B cell (primary cell): ENCODE results near the gene MED20. TPM values are rescaled to one million over a fixed set of nuclear protein-coding genes. Genes with fewer than 3 reads are reported as not detected.

Source experiments
- ATAC-seq: fragments of 200-7000 bp; cut with Tn5 transposase; one replicate; pipeline ENCODE4 v1.10.0; 2021; ENCODE audit warnings: low read depth, mild to moderate bottlenecking, moderate number of reproducible peaks, moderate library complexity
- CTCF ChIA-PET: fragments of 350-600 bp; sonication (Branson Sonifier 250); formaldehyde crosslinking; loops from one replicate; lab custom pipeline; 2021; ENCODE audit warnings: antibody characterized with exemption, inconsistent platforms; lab: Charles Lee
- POLR2A ChIA-PET: fragments of 350-600 bp; sonication (Branson Sonifier 250); formaldehyde crosslinking; loops from one replicate; lab custom pipeline; 2021; ENCODE audit warnings: antibody characterized with exemption; lab: Charles Lee
- DNase-seq: peaks from one replicate; pipeline ENCODE4 v3.0.0; 2013
- H2AFZ ChIP-seq: 2 replicates; pipeline ENCODE4 v1.6.1; 2012; ENCODE audit warnings: mild to moderate bottlenecking, low read depth, low read length; ENCODE audit not compliant: insufficient read depth, poor library complexity, severe bottlenecking
- H3K27ac ChIP-seq, 2 donors: 1 replicate in 1 of 2; 2 replicates in 1 of 2; pipeline ENCODE4 v1.5.1; 2012 to 2013; ENCODE audit warnings: low read length in 2 of 2, mild to moderate bottlenecking in 2 of 2, moderate library complexity in 1 of 2
- H3K27me3 ChIP-seq, 4 experiments: fragments of 200-600 bp in 1 of 4; sonication (generic) in 1 of 4; replicated peaks in 1 of 4; 1 replicate in 2 of 4; 2 replicates in 2 of 4; pipeline versions ENCODE4 v1.6.1 to v1.7.0; 2013 to 2016; ENCODE audit warnings: low read length in 3 of 4, mild to moderate bottlenecking in 2 of 4, mixed read lengths in 1 of 4, moderate library complexity in 1 of 4; ENCODE audit not compliant: insufficient read depth in 4 of 4, control insufficient read depth in 3 of 4; ENCODE audit errors: control extremely low read depth in 1 of 4
- H3K36me3 ChIP-seq, 2 experiments: replicated peaks in 1 of 2; 1 replicate in 1 of 2; 2 replicates in 1 of 2; pipeline versions ENCODE4 v1.6.1 to v1.7.1; 2013; ENCODE audit warnings: low read length in 1 of 2; ENCODE audit not compliant: insufficient read depth in 2 of 2, control insufficient read depth in 1 of 2; ENCODE audit errors: control extremely low read depth in 1 of 2, extremely low read depth in 1 of 2
- H3K4me1 ChIP-seq, 2 donors: fragments of 200-600 bp in 1 of 2; sonication (generic) in 1 of 2; 1 replicate in 1 of 2; 2 replicates in 1 of 2; pipeline versions ENCODE4 v1.5.1 to v1.6.1; 2013 to 2017; ENCODE audit warnings: low read length in 2 of 2; ENCODE audit not compliant: control insufficient read depth in 2 of 2, insufficient read depth in 2 of 2
- H3K4me2 ChIP-seq: replicated peaks from 2 replicates; pipeline ENCODE3; 2012; ENCODE audit warnings: mild to moderate bottlenecking, low read depth, low read length; ENCODE audit not compliant: poor library complexity, severe bottlenecking
- H3K4me3 ChIP-seq, 5 experiments: fragments of 200-600 bp in 1 of 5; sonication (generic) in 1 of 5; 1 replicate in 3 of 5; 2 replicates in 2 of 5; pipeline versions ENCODE4 v1.5.1 to v1.7.0; 2011 to 2016; ENCODE audit warnings: low read length in 4 of 5, mild to moderate bottlenecking in 4 of 5, low read depth in 2 of 5, control low read depth in 1 of 5, moderate library complexity in 1 of 5; ENCODE audit not compliant: insufficient read depth in 1 of 5; ENCODE audit errors: control extremely low read depth in 1 of 5, extremely low read depth in 1 of 5
- H3K79me2 ChIP-seq: fragments of 200-600 bp; sonication (generic); one replicate; pipeline ENCODE4 v1.6.0; 2016; ENCODE audit warnings: low read length; ENCODE audit not compliant: control insufficient read depth, insufficient read depth
- H3K9ac ChIP-seq: fragments of 200-600 bp; sonication (generic); 2 replicates; pipeline ENCODE4 v1.6.1; 2017; ENCODE audit warnings: mild to moderate bottlenecking, low read length, moderate library complexity
- H3K9me3 ChIP-seq, 3 donors: one replicate each; pipeline versions ENCODE4 v1.6.1 to v1.7.1; 2013; ENCODE audit warnings: low read length in 2 of 3; ENCODE audit not compliant: control insufficient read depth in 2 of 3, insufficient read depth in 1 of 3; ENCODE audit errors: control extremely low read depth in 1 of 3
- H4K20me1 ChIP-seq: 2 replicates; pipeline ENCODE4 v1.6.0; 2012; ENCODE audit warnings: mild to moderate bottlenecking, low read length; ENCODE audit not compliant: insufficient read depth, control insufficient read depth, poor library complexity, severe bottlenecking
- H3K27ac Mint-ChIP-seq: one replicate; pipeline ENCODE4 v1.8.0; 2021; ENCODE audit warnings: mixed read lengths
- H3K27me3 Mint-ChIP-seq: one replicate; pipeline ENCODE4 v1.8.0; 2021; ENCODE audit warnings: mixed read lengths
- H3K4me1 Mint-ChIP-seq: one replicate; pipeline ENCODE4 v1.8.0; 2021; ENCODE audit warnings: mixed read lengths
- H3K4me3 Mint-ChIP-seq: one replicate; pipeline ENCODE4 v1.8.0; 2021; ENCODE audit warnings: mixed read lengths
- H3K9me3 Mint-ChIP-seq: one replicate; pipeline ENCODE4 v1.8.0; 2022; ENCODE audit warnings: mixed read lengths; ENCODE audit not compliant: insufficient read depth
- EZH2 ChIP-seq: IDR thresholded peaks from 2 replicates; pipeline ENCODE4 v1.6.1; 2012; ENCODE audit warnings: borderline replicate concordance, low read depth, mild to moderate bottlenecking, moderate library complexity, low read length; ENCODE audit not compliant: insufficient read depth, poor library complexity, severe bottlenecking
- WGBS: methylation state at CpG from one replicate; pipeline ENCODE4 v1.1.5; 2013; ENCODE audit warnings: missing lambda C conversion rate; ENCODE audit not compliant: insufficient coverage; 5-methylcytosine and 5-hydroxymethylcytosine counted together
- intact Hi-C: fragments of 100-400 bp; cut with micrococcal nuclease; formaldehyde crosslinking; loops from one replicate; pipeline ENCODE4 v1.10.0; 2022
- polyA plus RNA-seq: library from polyadenylated mRNA; depleted of rRNA; stranded (reverse); fragments of >200 nt; gene quantifications from 2 replicates; pipeline ENCODE4 v1.2.3, GENCODE V29; 2012
- total RNA-seq, 2 donors: library from RNA; stranded (reverse); fragments of 120-200 nt in 1 of 2; gene quantifications; 1 replicate in 1 of 2; 2 replicates in 1 of 2; pipeline versions ENCODE4 v1.2.3 to v1.2.4, GENCODE V29; 2013 to 2022
- TF ChIP-seq, protein P1 (sequence below): fragments of 200-600 bp; IDR thresholded peaks from one replicate; pipeline ENCODE4 v1.8.0; 2022; ENCODE audit warnings: antibody characterized with exemption, mild to moderate bottlenecking

The MED20 gene
- total and polyA plus RNA-seq, 2 donors (not counting 1 experiment from before 2014, with no cell fraction given), result 4.6 to 18.2 TPM

- DNase-seq (peak; percentile 15), ATAC-seq (no peak)
- peaks cover 37% of the 10 kb centered on the region for H3K4me1 Mint-ChIP-seq
- no peaks in the 10 kb centered on the region for H3K79me2 ChIP-seq
- peak overlapping the region; percentile 13 for H3K9ac ChIP-seq
- WGBS, result no CpG with 5 or more reads among the region's 2 CpGs
- H3K4me3 Mint-ChIP-seq, result no peak overlapping the region
- no peaks in the 10 kb centered on the region for H4K20me1 ChIP-seq
- CTCF ChIA-PET, result interaction anchor here (1.2 kb wide), 1 partner anchor 173 kb away, joined by 3 read pairs; no protein-coding TSS in a partner anchor
- no peak overlapping the region for H3K27ac Mint-ChIP-seq
- H3K27me3 Mint-ChIP-seq, result no peaks in the 10 kb centered on the region
- peaks cover 13 to 20% of the 10 kb centered on the region in 2 donors for H3K4me1 ChIP-seq
- H3K27me3 ChIP-seq, result no peaks in the 10 kb centered on the region
- no peaks in the 10 kb centered on the region for H3K9me3 Mint-ChIP-seq
- peak overlapping the region in 1 of 5 experiments; percentile 5 for H3K4me3 ChIP-seq
- intact Hi-C loops, result no loop called here
- H3K36me3 ChIP-seq, result no peaks in the 10 kb centered on the region
- peak overlapping the region; percentile 14 for H2AFZ ChIP-seq
- TF ChIP-seq EZH2, result no peak
- TF ChIP-seq, protein P1, sequence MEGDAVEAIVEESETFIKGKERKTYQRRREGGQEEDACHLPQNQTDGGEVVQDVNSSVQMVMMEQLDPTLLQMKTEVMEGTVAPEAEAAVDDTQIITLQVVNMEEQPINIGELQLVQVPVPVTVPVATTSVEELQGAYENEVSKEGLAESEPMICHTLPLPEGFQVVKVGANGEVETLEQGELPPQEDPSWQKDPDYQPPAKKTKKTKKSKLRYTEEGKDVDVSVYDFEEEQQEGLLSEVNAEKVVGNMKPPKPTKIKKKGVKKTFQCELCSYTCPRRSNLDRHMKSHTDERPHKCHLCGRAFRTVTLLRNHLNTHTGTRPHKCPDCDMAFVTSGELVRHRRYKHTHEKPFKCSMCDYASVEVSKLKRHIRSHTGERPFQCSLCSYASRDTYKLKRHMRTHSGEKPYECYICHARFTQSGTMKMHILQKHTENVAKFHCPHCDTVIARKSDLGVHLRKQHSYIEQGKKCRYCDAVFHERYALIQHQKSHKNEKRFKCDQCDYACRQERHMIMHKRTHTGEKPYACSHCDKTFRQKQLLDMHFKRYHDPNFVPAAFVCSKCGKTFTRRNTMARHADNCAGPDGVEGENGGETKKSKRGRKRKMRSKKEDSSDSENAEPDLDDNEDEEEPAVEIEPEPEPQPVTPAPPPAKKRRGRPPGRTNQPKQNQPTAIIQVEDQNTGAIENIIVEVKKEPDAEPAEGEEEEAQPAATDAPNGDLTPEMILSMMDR, result no peak
- H3K4me2 ChIP-seq, result peak overlapping the region; percentile 44
- H3K27ac ChIP-seq, result no peak overlapping the region
- peaks cover 0 to 5% (median 0%) of the 10 kb centered on the region in 3 donors for H3K9me3 ChIP-seq
- POLR2A ChIA-PET, result no interaction called here
Observed at GRCh38 chr6:41871691-41872090, 49.2 kb downstream of the MED20 start.

DNA sequence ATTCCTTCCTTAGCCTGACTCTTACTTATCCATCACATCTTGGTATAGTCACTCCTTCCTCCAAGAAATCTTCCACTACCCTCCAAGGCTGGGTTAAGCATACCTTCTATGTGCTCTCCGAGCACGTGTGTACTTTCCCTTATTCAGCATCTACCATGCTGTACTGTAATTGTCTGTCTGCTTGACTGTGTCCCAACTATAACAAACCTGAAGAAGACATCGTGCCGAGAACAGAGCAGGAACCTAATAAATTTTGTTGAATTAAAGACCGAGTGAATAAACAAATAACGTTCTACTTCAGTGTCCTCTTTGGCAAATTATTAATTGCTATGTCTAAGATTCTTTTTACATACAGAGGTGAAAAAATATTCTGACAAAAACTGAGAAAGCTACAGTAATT lies 61.6 kb downstream of the MED20 start:
- Mint-ChIP-seq H3K27me3 (no peaks in the 10 kb centered on the region), H3K4me3 (no peak overlapping the region), H3K4me1 (no peaks in the 10 kb centered on the region), H3K9me3 (no peaks in the 10 kb centered on the region), H3K27ac (no peak overlapping the region)
- POLR2A ChIA-PET, result no interaction called here
- H3K4me1 ChIP-seq, result no peaks in the 10 kb centered on the region
- no peaks in the 10 kb centered on the region for H4K20me1 ChIP-seq
- DNase-seq, result no peak
- CTCF ChIA-PET, result interaction anchor here (0.6 to 1.4 kb wide), 3 partner anchors 12 to 71 kb away, joined by 3 to 4 read pairs (median 3); no protein-coding TSS in a partner anchor
- TF ChIP-seq EZH2, result no peak
- TF ChIP-seq, protein P1, result no peak
- intact Hi-C loops, result no loop called here
- no peak overlapping the region for H2AFZ ChIP-seq
- H3K9me3 ChIP-seq, result no peaks in the 10 kb centered on the region
- peaks cover 0 to 2% of the 10 kb centered on the region in 2 experiments for H3K36me3 ChIP-seq
- H3K9ac ChIP-seq, result no peak overlapping the region
- no peaks in the 10 kb centered on the region for H3K27me3 ChIP-seq
- no peak overlapping the region for H3K4me2 ChIP-seq
- H3K27ac ChIP-seq, result no peak overlapping the region
- 100% methylated on average over 1 of the region's 6 CpGs for WGBS
- H3K79me2 ChIP-seq, result no peaks in the 10 kb centered on the region
- H3K4me3 ChIP-seq, result no peak overlapping the region
- ATAC-seq, result no peak
